Activated naive CD4-positive, alpha-beta T cell treated with anti-CD3 and anti-CD28 coated beads for 36 hours (primary cell): ENCODE results near the gene CAMTA1. TPM values are rescaled to one million over a fixed set of nuclear protein-coding genes. Genes with fewer than 3 reads are reported as not detected.

Experiments
- CTCF ChIA-PET: fragments of 350-600 bp; sonication (Branson Sonifier 250); formaldehyde crosslinking; loops from one replicate; lab custom pipeline; 2021; ENCODE audit warnings: antibody characterized with exemption; lab: Charles Lee
- DNase-seq: peaks from one replicate; pipeline ENCODE4 v3.0.0-alpha.2; 2020
- H3K27ac Mint-ChIP-seq: one replicate; pipeline ENCODE4 v1.8.0; 2021; ENCODE audit warnings: mild to moderate bottlenecking, mixed read lengths
- H3K27me3 Mint-ChIP-seq: one replicate; pipeline ENCODE4 v1.8.0; 2021; ENCODE audit warnings: low read depth, mixed read lengths
- H3K36me3 Mint-ChIP-seq: one replicate; pipeline ENCODE4 v1.8.0; 2021; ENCODE audit warnings: low read depth, mixed read lengths
- H3K4me1 Mint-ChIP-seq: one replicate; pipeline ENCODE4 v1.8.0; 2021; ENCODE audit warnings: low read depth, mixed read lengths
- H3K4me3 Mint-ChIP-seq: one replicate; pipeline ENCODE4 v1.8.0; 2021; ENCODE audit warnings: mild to moderate bottlenecking, moderate library complexity, mixed read lengths
- H3K9me3 Mint-ChIP-seq: one replicate; pipeline ENCODE4 v1.8.0; 2021; ENCODE audit warnings: mixed read lengths
- intact Hi-C: fragments of 100-400 bp; cut with micrococcal nuclease; formaldehyde crosslinking; loops from one replicate; pipeline ENCODE4 v1.15.1; 2023
- total RNA-seq, 2 experiments: library from RNA; stranded (reverse); gene quantifications; one replicate each; pipeline ENCODE4 v1.2.3, GENCODE V29; 2021

CAMTA1 gene
- total RNA-seq, 2 experiments from 2014 or later: 61.5 to 70.9 TPM

DNA sequence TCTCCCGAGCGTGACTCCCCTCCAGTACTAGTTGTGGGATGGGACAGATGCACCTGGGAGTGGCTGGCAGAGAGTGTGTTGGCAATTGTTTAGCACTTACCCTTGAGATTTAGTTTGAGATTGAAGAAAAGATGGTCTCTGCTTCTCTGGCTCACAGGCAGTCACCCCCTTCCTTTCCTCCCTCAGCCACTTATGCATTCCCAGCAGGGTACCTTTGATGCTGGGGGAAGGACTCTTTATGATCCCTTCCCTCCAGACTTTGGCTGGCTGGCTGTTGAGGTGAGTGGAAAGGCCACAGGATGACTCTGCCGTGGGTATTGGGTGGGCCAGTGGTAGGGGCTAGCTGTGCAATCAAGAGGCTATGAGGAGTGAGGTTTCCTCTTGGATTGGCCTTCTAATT is 236.8 kb downstream of the CAMTA1 start:
- no peaks in the 10 kb centered on the region for H3K4me1 Mint-ChIP-seq
- CTCF ChIA-PET: no interaction called here
- intact Hi-C loops: no loop called here
- H3K4me3 Mint-ChIP-seq: no peak overlapping the region
- H3K27me3 Mint-ChIP-seq: no peaks in the 10 kb centered on the region
- no peaks in the 10 kb centered on the region for H3K9me3 Mint-ChIP-seq
- no peak overlapping the region for H3K27ac Mint-ChIP-seq
- H3K36me3 Mint-ChIP-seq: no peaks in the 10 kb centered on the region
- DNase-seq: no peak

DNA sequence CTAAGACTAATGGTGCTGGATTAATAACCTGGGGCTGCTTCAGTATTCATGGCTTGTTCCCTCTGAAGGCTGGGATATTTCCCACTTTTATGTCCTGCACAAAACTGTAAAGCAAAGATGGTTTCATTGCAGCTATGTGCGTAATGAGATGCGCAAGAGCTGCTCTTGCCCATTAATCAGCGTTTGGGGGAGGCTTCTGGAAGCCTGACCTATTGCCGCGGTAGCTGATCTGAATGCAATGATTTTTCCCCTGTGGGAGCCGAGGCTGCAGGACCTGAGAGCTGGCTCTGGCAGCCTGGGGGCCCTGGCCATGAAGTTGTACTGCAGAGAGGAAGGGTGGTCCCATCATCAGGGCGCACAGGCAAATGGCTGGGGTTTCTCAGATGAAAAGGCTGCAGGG is 239.8 kb downstream of the CAMTA1 start:
- Mint-ChIP-seq H3K27ac (no peak overlapping the region), H3K9me3 (no peaks in the 10 kb centered on the region)

DNA sequence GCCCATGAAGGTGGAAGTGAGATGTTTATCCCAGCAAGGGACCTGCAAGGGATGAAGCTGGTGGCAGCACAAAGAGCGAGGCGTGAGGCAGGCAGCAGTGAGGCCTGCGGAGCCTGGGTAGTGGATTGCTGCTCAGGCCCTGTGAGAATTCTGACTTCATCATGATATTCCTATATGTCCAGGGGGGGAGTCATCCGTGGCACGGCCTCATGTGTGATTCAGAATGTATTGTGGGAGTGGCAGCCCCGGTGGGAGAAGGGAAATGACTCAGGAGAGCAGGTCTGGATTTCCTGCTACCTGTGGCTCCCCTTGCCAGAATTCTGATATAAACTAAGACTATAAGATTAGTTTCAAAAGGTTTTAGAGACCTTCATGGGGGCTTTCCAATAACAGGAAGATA is 240.9 kb downstream of the CAMTA1 start:
- no peak overlapping the region for H3K27ac Mint-ChIP-seq
- no peaks in the 10 kb centered on the region for H3K36me3 Mint-ChIP-seq
- intact Hi-C loops: no loop called here
- CTCF ChIA-PET: no interaction called here
- peaks cover under 1% of the 10 kb centered on the region for H3K9me3 Mint-ChIP-seq
- no peak overlapping the region for H3K4me3 Mint-ChIP-seq
- DNase-seq: no peak
- H3K4me1 Mint-ChIP-seq: no peaks in the 10 kb centered on the region
- H3K27me3 Mint-ChIP-seq: no peaks in the 10 kb centered on the region

More for the DNA sequence above, 239.8 kb downstream of the CAMTA1 start:
- DNase-seq: no peak
- Mint-ChIP-seq H3K36me3 (no peaks in the 10 kb centered on the region), H3K27me3 (no peaks in the 10 kb centered on the region), H3K4me3 (no peak overlapping the region), H3K4me1 (no peaks in the 10 kb centered on the region)
- CTCF ChIA-PET: interaction anchor here (1.3 kb wide), 1 partner anchor 45 kb away, joined by 3 read pairs; no protein-coding TSS in a partner anchor
- intact Hi-C loops: no loop called here

- Mint-ChIP-seq H3K4me3 (no peak overlapping the region), H3K9me3 (peaks cover 19% of the 10 kb centered on the region), H3K4me1 (no peaks in the 10 kb centered on the region), H3K36me3 (no peaks in the 10 kb centered on the region), H3K27ac (no peak overlapping the region), H3K27me3 (no peaks in the 10 kb centered on the region)
- no peak for DNase-seq
- CTCF ChIA-PET: no interaction called here
- intact Hi-C loops: no loop called here
Measured at GRCh38 chr1:7032992-7033391, 247.7 kb downstream of the CAMTA1 start.

DNA sequence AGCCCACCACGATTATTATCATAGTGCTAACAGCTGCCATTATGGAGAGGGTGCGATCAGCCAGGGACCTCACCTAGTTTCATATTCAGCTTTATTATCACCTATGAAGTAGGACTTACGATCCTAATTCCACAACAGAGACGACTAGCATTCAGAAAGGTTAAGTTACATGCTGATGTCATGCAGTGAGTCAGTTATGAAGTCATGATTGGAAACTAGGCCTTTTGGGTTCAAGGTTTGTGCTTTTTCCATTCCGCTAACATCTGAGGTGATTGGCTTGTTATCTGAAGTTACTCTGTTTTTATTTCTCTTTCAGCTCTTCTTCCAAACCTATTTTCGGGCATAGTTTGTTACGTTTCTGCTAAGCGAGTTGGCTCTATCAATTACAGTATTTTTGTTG is 251.1 kb downstream of the CAMTA1 start:
- no peak overlapping the region for H3K4me3 Mint-ChIP-seq
- no peak overlapping the region for H3K27ac Mint-ChIP-seq
- H3K9me3 Mint-ChIP-seq: peaks cover 16% of the 10 kb centered on the region
- H3K27me3 Mint-ChIP-seq: no peaks in the 10 kb centered on the region
- intact Hi-C loops: no loop called here
- CTCF ChIA-PET: interaction anchor here (0.7 to 1.7 kb wide), 2 partner anchors 317 to 611 kb away, joined by 4 to 7 read pairs; no protein-coding TSS in a partner anchor
- DNase-seq: no peak
- H3K4me1 Mint-ChIP-seq: no peaks in the 10 kb centered on the region
- H3K36me3 Mint-ChIP-seq: no peaks in the 10 kb centered on the region

DNA sequence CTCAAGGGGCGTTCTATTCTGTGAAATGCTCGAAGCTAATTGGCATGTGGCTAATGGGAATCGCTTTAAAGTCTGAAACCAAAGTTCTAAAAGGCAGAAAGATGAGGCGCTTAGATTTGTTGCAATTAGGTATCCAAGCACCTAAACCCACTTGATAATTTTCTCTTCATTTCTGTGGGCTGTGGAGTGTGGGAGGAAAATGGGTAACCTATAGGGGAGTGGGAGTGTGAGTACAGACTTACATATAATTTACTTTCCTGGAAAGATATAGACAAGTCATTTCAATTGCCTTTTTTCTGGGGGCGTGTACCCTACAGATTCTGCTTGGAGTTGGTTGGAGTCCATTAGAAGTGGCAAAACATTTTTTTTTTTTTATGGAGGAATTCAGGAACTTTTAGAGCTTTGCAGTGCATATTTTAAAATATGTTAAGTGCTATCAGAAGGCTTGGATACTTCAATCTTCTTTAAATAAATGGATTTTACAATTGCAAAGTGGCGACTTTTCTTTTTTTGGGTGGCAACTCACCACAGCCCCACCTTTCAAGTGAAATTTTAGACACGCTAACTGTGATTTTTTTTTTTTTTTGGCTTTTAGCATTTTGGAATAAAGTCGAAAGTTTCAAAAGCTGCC is 254.5 kb downstream of the CAMTA1 start:
- no peak overlapping the region for H3K27ac Mint-ChIP-seq
- no peaks in the 10 kb centered on the region for H3K4me1 Mint-ChIP-seq
- H3K9me3 Mint-ChIP-seq: no peaks in the 10 kb centered on the region
- H3K27me3 Mint-ChIP-seq: peaks cover 4% of the 10 kb centered on the region
- intact Hi-C loops: no loop called here
- H3K36me3 Mint-ChIP-seq: no peaks in the 10 kb centered on the region
- CTCF ChIA-PET: no interaction called here
- DNase-seq: no peak
- H3K4me3 Mint-ChIP-seq: no peak overlapping the region

DNA sequence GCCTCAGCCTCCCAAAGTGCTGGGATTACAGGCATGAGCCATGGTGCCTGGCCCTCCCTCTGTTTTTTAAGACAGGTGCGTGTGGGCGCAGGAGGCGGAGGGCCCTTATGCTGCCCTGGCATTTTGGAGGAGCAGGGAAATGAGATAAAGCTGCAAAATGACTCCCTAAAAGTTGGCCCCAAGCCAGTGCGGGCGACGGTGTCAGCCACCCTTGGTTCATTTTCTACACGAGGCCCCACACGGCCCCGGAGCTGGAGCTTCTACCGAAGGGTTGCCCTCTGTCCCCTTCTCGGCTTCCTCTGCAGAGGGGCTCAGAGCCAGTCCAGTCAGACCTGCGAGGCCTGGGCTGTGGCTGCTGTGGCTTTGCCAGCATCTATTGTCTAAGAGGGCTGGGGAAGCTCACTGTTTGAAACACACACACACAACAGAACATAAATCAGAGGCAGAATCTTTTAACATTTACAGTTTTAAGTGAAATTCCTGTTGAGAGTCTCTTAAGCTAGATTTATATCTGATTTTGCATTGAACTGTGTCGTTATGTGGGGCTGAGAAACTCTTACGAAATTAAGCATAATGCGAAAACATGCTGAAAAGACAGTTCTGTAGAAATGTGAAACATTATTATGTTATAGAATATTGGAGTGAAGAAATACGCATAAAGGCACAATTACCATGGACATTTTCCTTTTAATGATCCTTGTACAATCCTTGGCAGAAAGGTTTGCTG is 255.9 kb downstream of the CAMTA1 start:
- H3K27me3 Mint-ChIP-seq: peaks cover 4% of the 10 kb centered on the region
- H3K4me3 Mint-ChIP-seq: no peak overlapping the region
- H3K36me3 Mint-ChIP-seq: no peaks in the 10 kb centered on the region
- no peak for DNase-seq
- H3K27ac Mint-ChIP-seq: no peak overlapping the region
- intact Hi-C loops: no loop called here
- CTCF ChIA-PET: interaction anchor here (1.3 to 1.4 kb wide), 2 partner anchors 29 to 40 kb away, joined by 3 read pairs; no protein-coding TSS in a partner anchor
- H3K4me1 Mint-ChIP-seq: no peaks in the 10 kb centered on the region
- H3K9me3 Mint-ChIP-seq: no peaks in the 10 kb centered on the region

DNA sequence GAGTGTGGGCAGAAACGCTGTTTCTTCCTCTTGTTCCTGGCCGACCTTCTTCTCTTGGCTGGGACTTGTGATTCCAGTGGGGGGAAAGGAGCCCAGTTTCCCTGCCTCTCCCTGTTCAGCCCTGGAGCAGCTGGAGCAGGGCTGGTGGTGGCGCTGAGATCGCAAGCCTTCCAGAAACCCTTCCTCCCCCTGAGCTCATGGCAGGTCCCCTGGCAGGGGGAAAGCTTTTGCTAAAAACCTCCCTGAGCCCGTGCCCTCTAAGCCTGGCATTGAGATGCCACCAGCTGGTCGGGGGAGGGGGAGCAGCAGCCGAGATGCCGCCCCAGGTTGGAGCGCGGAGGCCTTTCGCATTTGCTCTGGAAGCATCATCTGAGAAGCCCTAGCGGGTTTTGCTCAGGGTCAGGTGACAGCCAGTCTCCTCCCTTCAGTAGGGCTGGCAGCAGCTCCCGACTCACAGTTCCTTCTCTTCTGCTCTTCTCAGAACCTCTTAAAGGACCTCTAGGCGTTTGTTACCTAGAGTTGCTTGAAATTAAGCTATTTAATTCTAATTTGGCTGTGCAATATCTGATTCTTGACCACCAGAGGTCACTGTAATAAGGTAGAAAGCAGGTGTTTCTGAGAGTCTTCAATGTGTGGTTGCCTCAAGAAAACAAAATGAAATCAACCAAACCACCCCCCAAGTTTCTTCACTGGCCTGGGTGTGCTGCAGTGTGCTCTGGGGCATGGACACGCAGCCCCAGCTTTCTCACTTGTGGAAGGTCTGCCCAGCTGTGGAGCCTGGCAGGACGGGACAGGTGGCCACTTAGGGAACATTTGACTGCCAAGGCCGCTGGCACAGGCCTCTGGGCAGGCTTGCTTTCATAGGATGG is 257.3 kb downstream of the CAMTA1 start:
- Mint-ChIP-seq H3K36me3 (no peaks in the 10 kb centered on the region), H3K27me3 (peaks cover 4% of the 10 kb centered on the region), H3K4me1 (no peaks in the 10 kb centered on the region), H3K9me3 (no peaks in the 10 kb centered on the region), H3K4me3 (no peak overlapping the region), H3K27ac (no peak overlapping the region)
- CTCF ChIA-PET: interaction anchor here (0.7 to 1.4 kb wide), 9 partner anchors 13 to 247 kb away, joined by 3 to 9 read pairs (median 3); no protein-coding TSS in a partner anchor
- intact Hi-C loops: loop anchor here (2.0 kb wide), 2 partner anchors 166 to 604 kb away; no protein-coding TSS in a partner anchor
- no peak for DNase-seq

- no peaks in the 10 kb centered on the region for H3K4me1 Mint-ChIP-seq
- DNase-seq: no peak
- no peaks in the 10 kb centered on the region for H3K9me3 Mint-ChIP-seq
- H3K4me3 Mint-ChIP-seq: no peak overlapping the region
- intact Hi-C loops: loop anchor here (2.0 kb wide), 2 partner anchors 166 to 604 kb away; no protein-coding TSS in a partner anchor
- CTCF ChIA-PET: interaction anchor here (0.8 to 1.4 kb wide), 7 partner anchors 10 to 165 kb away, joined by 3 to 9 read pairs (median 3); no protein-coding TSS in a partner anchor
- H3K27ac Mint-ChIP-seq: no peak overlapping the region
- H3K36me3 Mint-ChIP-seq: no peaks in the 10 kb centered on the region
- peaks cover 4% of the 10 kb centered on the region for H3K27me3 Mint-ChIP-seq
Measured at GRCh38 chr1:7043191-7043549, 257.9 kb downstream of the CAMTA1 start.

- H3K36me3 Mint-ChIP-seq: no peaks in the 10 kb centered on the region
- H3K4me1 Mint-ChIP-seq: no peaks in the 10 kb centered on the region
- no peaks in the 10 kb centered on the region for H3K9me3 Mint-ChIP-seq
- H3K27me3 Mint-ChIP-seq: peaks cover 4% of the 10 kb centered on the region
- no peak for DNase-seq
- no peak overlapping the region for H3K27ac Mint-ChIP-seq
- no peak overlapping the region for H3K4me3 Mint-ChIP-seq
- CTCF ChIA-PET: interaction anchor here (0.8 to 1.4 kb wide), 3 partner anchors 9 to 27 kb away, joined by 3 read pairs; no protein-coding TSS in a partner anchor
- intact Hi-C loops: loop anchor here (2.0 kb wide), 2 partner anchors 165 to 603 kb away; no protein-coding TSS in a partner anchor
Measured at GRCh38 chr1:7043719-7044535, 258.7 kb downstream of the CAMTA1 start.

GRCh38 chr1:7045897-7046296 is 260.6 kb downstream of the CAMTA1 start:
- no peak overlapping the region for H3K4me3 Mint-ChIP-seq
- no peak overlapping the region for H3K27ac Mint-ChIP-seq
- H3K27me3 Mint-ChIP-seq: peaks cover 4% of the 10 kb centered on the region
- H3K9me3 Mint-ChIP-seq: no peaks in the 10 kb centered on the region
- intact Hi-C loops: no loop called here
- no peaks in the 10 kb centered on the region for H3K36me3 Mint-ChIP-seq
- no peak for DNase-seq
- no peaks in the 10 kb centered on the region for H3K4me1 Mint-ChIP-seq
- CTCF ChIA-PET: no interaction called here
